Activated naive CD4-positive, alpha-beta T cell treated with anti-CD3 and anti-CD28 coated beads, Interleukin-2, amount 50 U/mL, for 72 hours (primary cell): ENCODE results near the gene TRAPPC4. TPM values are rescaled to one million over a fixed set of nuclear protein-coding genes. Genes with fewer than 3 reads are reported as not detected.
"Not testable (repeated sequence)": the region's sequence is repeated elsewhere in the genome, so short reads cannot be mapped to it uniquely, and the experiment has no call there.

Experiments
- ATAC-seq, 2 donors: fragments of 150-1000 bp; cut with Tn5 transposase; 2 replicates each; pipeline ENCODE4 v1.10.0; 2021; ENCODE audit warnings: mild to moderate bottlenecking in 2 of 2, moderate library complexity in 2 of 2
- DNase-seq, 2 donors: peaks; one replicate each; pipeline ENCODE4 v3.0.0; 2021 to 2022; ENCODE audit warnings: low spot score in 2 of 2
- H3K27ac Mint-ChIP-seq, 2 donors: one replicate each; pipeline ENCODE4 v1.8.0; 2022; ENCODE audit warnings: mild to moderate bottlenecking in 2 of 2, mixed read lengths in 2 of 2
- H3K36me3 Mint-ChIP-seq, 2 donors: one replicate each; pipeline ENCODE4 v1.8.0; 2022; ENCODE audit warnings: mixed read lengths in 2 of 2
- H3K9me3 Mint-ChIP-seq, 2 donors: one replicate each; pipeline ENCODE4 v1.8.0; 2022; ENCODE audit warnings: mixed read lengths in 2 of 2
- total RNA-seq, 2 donors: library from RNA; stranded (reverse); gene quantifications; one replicate each; pipeline ENCODE4 v1.2.3, GENCODE V29; 2022

The TRAPPC4 gene
- total RNA-seq, 2 donors from 2014 or later, result 67.3 to 123 TPM

DNA sequence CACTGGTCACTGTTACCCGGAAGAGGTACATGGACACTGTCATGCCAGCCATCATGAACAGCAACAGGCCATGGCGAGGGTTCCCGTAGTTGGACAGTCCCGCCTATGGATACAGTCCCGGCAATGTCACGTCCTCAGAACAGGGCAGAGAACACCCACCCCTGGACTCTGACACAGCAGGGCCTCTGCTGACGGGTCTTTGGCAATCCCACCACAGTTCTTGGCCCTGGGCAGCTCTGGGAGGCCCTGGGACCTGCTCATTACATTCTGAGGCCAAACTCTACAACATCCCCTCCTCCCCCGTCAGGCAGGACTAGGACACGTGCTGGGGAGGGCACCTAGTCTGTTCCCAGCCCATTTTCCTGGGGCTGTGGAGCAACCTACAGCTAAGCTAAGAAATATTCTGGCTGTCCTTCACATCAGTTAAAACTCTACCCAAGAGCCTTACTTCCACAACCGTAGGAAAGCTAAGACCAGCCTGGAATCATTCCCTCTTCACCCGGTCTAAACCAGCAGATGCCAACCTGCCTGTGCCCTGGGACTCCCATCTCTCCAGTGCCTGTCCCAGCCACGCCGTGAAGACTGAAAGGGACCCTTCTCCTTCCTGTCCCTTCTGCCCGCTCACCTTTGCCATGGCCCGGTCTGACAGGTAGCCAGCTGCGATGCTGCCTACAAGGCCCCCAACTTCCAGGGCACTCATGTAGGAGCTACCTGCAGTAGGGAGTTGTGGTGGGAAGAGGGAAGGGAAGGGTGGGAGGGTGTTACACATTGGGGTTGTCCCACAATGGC is 7.6 kb downstream of the TRAPPC4 start:
- Mint-ChIP-seq H3K9me3 (no peaks in the 10 kb centered on the region), H3K36me3 (peaks cover 7 to 21% of the 10 kb centered on the region in 2 donors), H3K27ac (peak overlapping the region; percentile 21 to 50)
- DNase-seq, result no peak
- ATAC-seq, result no peak

DNA sequence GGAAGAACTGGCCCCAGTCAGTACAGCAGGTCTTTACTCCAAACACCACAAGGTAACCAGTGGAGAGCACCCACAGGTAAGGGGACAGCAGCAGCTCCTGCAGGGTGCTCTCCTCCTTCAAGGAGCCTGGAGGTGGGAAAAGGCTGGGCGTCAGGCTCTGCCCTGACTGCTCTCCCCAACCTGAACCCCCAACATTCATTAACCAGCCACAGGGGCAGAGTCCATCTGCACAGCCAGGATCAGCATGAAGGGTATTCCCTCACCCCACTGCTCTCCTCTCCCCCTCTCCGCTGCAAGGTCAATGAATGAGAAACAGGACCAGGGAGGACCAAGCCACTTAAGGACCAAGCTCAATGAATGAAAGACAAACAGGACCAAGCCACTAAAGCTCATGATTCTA is 8.4 kb downstream of the TRAPPC4 start:
- no peak for ATAC-seq
- H3K27ac Mint-ChIP-seq, result no peak overlapping the region
- peaks cover 7 to 21% of the 10 kb centered on the region in 2 donors for H3K36me3 Mint-ChIP-seq
- H3K9me3 Mint-ChIP-seq, result no peaks in the 10 kb centered on the region
- no peak for DNase-seq

- DNase-seq (no peak), ATAC-seq (no peak)
- Mint-ChIP-seq H3K27ac (no peak overlapping the region), H3K9me3 (no peaks in the 10 kb centered on the region), H3K36me3 (peaks cover 7 to 21% of the 10 kb centered on the region in 2 donors)
These were observed 9.2 kb downstream of the TRAPPC4 start for GRCh38 chr11:119027561-119028345.

DNA sequence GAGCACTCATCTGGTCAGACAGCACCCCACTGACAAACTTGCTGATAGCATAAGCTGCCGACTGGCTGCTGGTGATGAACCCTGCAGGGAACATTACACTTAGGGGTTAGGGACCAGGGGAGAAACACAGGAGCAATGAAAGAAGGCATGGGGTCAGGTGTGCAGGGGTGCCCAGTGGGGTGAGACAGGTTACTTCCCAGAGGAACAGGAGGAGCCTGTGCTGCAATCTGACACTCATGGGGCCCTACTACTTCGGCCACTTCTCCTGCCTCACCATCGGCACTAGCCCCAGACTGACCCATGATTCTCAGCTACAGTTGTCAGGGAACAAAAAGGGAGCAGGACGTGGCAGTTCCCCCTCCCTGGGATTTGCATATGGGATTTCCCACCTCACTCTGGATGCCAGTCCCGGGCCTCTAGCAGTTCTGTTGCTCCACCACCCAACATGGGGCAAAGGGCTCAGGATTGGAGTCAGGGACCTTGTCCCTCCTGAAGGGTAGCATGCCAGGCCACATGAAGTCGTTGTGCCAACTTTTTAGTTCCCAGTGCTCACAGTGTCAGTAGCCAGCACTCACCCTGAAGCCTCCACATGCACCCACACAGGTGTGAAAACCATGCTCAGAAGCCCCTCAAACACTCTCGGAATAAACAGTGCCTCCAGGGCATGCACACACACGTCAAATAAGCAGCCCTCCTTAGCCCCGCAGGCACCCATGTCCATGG is 9.9 kb downstream of the TRAPPC4 start:
- peak overlapping the region in 1 of 2 donors; percentile 84 for H3K27ac Mint-ChIP-seq
- peaks cover 7 to 17% of the 10 kb centered on the region in 2 donors for H3K36me3 Mint-ChIP-seq
- ATAC-seq, result no peak
- DNase-seq, result no peak
- H3K9me3 Mint-ChIP-seq, result no peaks in the 10 kb centered on the region

GRCh38 chr11:119029069-119029339 is 10.4 kb downstream of the TRAPPC4 start:
- DNase-seq (no peak), ATAC-seq (no peak)
- peak overlapping the region in 1 of 2 donors; percentile 84 for H3K27ac Mint-ChIP-seq
- H3K36me3 Mint-ChIP-seq, result peaks cover 7 to 14% of the 10 kb centered on the region in 2 donors
- H3K9me3 Mint-ChIP-seq, result no peaks in the 10 kb centered on the region

DNA sequence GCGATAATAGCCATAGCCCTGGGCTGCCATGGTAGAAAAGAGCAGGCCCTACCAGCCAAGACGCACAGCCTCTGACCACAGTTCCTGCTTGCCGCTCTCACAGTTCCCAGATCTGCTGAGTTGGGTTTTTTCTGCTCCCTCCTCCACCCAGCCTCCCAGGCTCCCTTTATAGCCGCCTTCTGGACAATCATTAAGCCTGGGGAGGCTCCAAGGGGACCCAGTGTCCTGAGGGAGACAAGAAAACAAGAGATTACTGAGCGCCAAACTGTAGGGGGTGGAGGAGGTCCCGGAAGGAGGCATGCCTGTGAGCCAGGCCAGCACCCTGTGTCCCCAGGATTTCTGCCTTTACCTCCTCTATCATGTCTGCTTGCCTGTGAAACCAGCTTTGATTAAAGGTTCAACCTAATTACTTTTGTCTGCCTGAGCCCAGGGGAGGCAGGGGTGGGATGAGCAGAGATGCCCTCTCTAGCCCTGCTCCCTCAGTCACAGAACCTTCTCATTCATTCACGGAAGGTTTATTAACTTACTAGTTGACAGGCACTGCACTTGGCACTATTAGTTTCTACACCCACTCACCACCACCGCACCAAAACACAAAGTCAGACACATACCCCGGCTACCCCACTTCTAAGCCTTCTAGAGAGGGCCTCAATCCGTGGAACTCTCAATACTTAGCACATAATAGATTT is 10.9 kb downstream of the TRAPPC4 start:
- no peaks in the 10 kb centered on the region for H3K9me3 Mint-ChIP-seq
- DNase-seq, result peak in 1 of 2 donors; percentile 38
- peaks cover 7 to 14% of the 10 kb centered on the region in 2 donors for H3K36me3 Mint-ChIP-seq
- H3K27ac Mint-ChIP-seq, result peak overlapping the region; percentile 78 to 84
- peak; percentile 27 to 32 for ATAC-seq

- H3K9me3 Mint-ChIP-seq, result no peaks in the 10 kb centered on the region
- H3K36me3 Mint-ChIP-seq, result peaks cover 7 to 9% of the 10 kb centered on the region in 2 donors
- DNase-seq (no peak), ATAC-seq (peak; percentile 13 to 25)
- H3K27ac Mint-ChIP-seq, result peak overlapping the region; percentile 16 to 84
These were observed 11.4 kb downstream of the TRAPPC4 start for GRCh38 chr11:119030029-119030328.

GRCh38 chr11:119030329-119031047 is 11.9 kb downstream of the TRAPPC4 start, which contains the start of gene SLC37A4:
SLC37A4 (minus strand) TSS chr11:119030877.
- Mint-ChIP-seq H3K36me3 (peaks cover 6 to 7% of the 10 kb centered on the region in 2 donors), H3K9me3 (no peaks in the 10 kb centered on the region), H3K27ac (peak within 1 kb of the TSS; percentile 44 to 84)
- DNase-seq, result peak; percentile 99 to 100
- ATAC-seq, result peak; percentile 92 to 93

- H3K27ac Mint-ChIP-seq, result peak overlapping the region in 1 of 2 donors; percentile 84
- H3K36me3 Mint-ChIP-seq, result peaks cover 6 to 7% of the 10 kb centered on the region in 2 donors
- no peaks in the 10 kb centered on the region for H3K9me3 Mint-ChIP-seq
- DNase-seq, result peak in 1 of 2 donors; percentile 41
- no peak for ATAC-seq
These were observed 13.3 kb downstream of the TRAPPC4 start for GRCh38 chr11:119031912-119032280.

- not testable (repeated sequence) for H3K27ac Mint-ChIP-seq, DNase-seq, H3K9me3 Mint-ChIP-seq, ATAC-seq, H3K36me3 Mint-ChIP-seq
These were observed 14.9 kb downstream of the TRAPPC4 start for GRCh38 chr11:119033421-119033820.

DNA sequence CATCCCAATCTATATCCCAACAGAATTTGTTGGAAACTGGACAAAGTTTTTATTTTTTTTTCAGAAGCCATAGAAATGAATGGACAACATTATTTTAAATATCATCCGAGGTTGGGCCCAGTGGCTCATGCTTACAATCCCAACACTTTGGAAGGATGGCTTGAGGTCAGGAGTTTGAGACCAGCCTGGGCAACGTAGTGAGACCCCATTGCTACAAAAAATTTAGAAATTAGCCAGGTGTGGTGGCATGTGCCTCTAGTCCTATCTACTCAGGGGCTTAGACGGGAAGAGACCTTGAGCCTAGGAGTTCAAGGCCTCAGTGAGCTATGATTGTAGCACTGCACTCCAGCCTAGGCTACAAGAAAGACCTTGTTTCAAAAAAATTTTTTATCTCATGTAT is 16.2 kb downstream of the TRAPPC4 start:
- Mint-ChIP-seq H3K27ac (no peak overlapping the region), H3K9me3 (no peaks in the 10 kb centered on the region), H3K36me3 (no peaks in the 10 kb centered on the region)
- DNase-seq, result no peak
- ATAC-seq, result no peak

DNA sequence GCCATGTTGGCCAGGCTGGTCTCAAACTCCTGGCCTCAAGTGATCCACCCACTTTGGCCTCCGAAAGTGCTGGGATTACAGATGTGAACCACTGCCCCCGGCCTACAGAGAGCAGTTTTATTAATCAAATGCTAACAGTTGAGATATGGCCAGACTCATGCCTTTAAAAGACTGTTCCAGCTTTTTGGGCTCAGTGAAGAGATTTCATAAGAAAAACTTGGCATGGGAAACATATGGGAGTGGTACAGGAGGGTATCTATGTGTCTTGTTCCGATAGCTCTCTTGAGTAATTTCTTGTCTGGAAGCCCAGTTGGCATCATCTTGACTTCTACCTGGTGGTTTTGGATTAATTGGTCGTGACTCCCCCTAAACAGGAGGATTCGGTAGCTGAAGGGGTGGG is 20.3 kb downstream of the TRAPPC4 start:
- DNase-seq, result no peak
- no peak for ATAC-seq
- H3K27ac Mint-ChIP-seq, result no peak overlapping the region
- H3K36me3 Mint-ChIP-seq, result no peaks in the 10 kb centered on the region
- H3K9me3 Mint-ChIP-seq, result no peaks in the 10 kb centered on the region

- ATAC-seq, H3K27ac Mint-ChIP-seq, DNase-seq, H3K9me3 Mint-ChIP-seq, H3K36me3 Mint-ChIP-seq: not testable (repeated sequence)
These were observed 20.9 kb downstream of the TRAPPC4 start for GRCh38 chr11:119039471-119039870.

DNA sequence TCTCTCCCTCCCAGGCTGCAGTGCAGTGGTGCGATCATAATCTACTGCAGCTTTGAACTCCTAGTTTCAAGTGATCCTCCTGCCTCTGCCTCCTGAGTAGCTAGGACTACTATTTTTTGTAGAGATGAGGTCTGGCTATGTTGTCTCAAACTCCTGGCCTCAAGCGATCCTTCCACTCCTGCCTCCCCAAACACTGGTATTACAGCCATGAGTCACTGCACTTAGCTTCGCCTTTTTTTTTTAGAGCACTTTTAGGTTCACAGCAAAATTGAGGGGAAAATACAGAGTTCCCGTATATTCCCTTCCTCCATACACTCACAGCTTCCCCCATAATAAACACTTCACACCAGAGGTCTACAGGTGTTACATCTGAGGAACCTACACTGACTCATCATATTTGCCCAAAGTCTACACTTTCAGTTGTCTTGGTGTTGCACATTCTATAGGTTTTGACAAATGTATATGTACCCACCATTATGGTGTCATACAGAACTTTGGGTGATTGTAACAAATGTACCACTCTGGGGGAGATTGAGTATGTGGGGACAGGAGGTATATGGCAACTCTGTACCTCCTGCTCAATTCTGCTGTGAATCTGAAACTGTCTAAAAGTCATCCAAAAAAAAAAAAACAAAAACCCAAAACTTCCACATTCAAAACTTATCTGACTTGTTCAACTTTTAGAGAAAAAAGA is 23.4 kb downstream of the TRAPPC4 start:
- no peaks in the 10 kb centered on the region for H3K9me3 Mint-ChIP-seq
- H3K36me3 Mint-ChIP-seq, result peaks cover 0 to 7% of the 10 kb centered on the region in 2 donors
- no peak overlapping the region for H3K27ac Mint-ChIP-seq
- peak; percentile 62 to 87 for ATAC-seq
- no peak for DNase-seq

DNA sequence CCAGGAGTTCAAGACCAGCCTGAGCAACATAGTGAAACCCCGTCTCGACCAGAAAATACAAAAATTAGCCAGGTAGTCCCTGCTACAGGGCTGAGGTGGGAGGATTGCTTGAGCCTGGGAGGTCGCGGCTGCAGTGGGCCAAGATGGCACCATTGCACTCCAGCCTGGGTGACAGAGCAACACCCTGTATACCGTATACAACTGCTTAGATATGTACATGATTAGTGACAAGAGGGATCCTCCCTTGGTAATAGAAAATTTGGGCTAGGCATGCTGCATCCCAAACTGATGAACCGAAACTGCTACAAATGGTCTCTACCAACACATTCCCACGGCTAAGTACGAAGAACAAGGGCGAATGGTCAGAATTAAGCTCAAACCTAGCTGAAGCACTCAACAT is 24.4 kb downstream of the TRAPPC4 start:
- DNase-seq (no peak), ATAC-seq (no peak)
- Mint-ChIP-seq H3K9me3 (no peaks in the 10 kb centered on the region), H3K27ac (no peak overlapping the region), H3K36me3 (peaks cover 5 to 13% of the 10 kb centered on the region in 2 donors)

DNA sequence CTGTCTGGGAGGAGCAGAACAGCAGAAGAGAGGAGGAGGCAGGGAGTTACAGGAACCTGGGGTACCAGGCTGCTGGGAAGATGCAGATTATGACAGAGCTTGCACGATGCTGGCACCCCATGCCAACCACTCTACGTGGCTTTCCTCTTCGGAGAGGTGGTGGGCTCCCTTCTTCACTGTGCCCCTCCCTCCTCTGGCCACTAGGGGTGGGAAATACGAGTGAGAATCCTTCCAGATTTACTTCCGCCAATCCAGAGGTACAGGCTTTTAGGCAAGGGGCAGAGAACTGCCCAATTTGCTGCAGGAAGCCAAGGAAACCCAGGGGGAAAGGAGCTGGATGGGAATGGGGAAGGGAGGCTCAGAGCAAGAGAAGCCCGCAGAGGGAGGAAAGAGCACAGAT is 26.1 kb downstream of the TRAPPC4 start:
- no peak for ATAC-seq
- DNase-seq, result no peak
- Mint-ChIP-seq H3K9me3 (no peaks in the 10 kb centered on the region), H3K36me3 (peaks cover 12 to 26% of the 10 kb centered on the region in 2 donors), H3K27ac (peak overlapping the region in 1 of 2 donors; percentile 51)
